K562 (cell line): ENCODE results near the gene GGA3. TPM values are rescaled to one million over a fixed set of nuclear protein-coding genes. Genes with fewer than 3 reads are reported as not detected.
A peak's percentile ranks its signal among the peaks of the same experiment; 100 is the strongest.

ENCODE experiments used
- ARID4B ChIP-seq: sonication (generic); formaldehyde crosslinking; IDR thresholded peaks from 2 replicates; pipeline ENCODE4 v1.8.0; 2022; ENCODE audit warnings: mild to moderate bottlenecking, missing genetic modification reagents
- BRD4 ChIP-seq: fragments of 200-600 bp; sonication (generic); IDR thresholded peaks from 2 replicates; pipeline ENCODE4 v1.6.1; 2017; ENCODE audit warnings: inconsistent platforms
- CTCFL ChIP-seq: IDR thresholded peaks from 2 replicates; pipeline ENCODE4 v1.6.1; 2011; ENCODE audit warnings: borderline replicate concordance, low read depth, mild to moderate bottlenecking, moderate library complexity, low read length; ENCODE audit not compliant: insufficient read depth, poor library complexity, severe bottlenecking
- ESRRA ChIP-seq: fragments of 450-650 bp; IDR thresholded peaks from 2 replicates; pipeline ENCODE4 v1.6.1; 2014; ENCODE audit warnings: low read depth, mild to moderate bottlenecking, moderate library complexity, borderline replicate concordance
- ETV1 ChIP-seq: fragments of 450-650 bp; conservative IDR thresholded peaks from 2 replicates; pipeline ENCODE4 v1.6.1; 2016; ENCODE audit warnings: missing genetic modification characterization, control low read depth, low read depth, missing compliant biosample characterization
- FOXP1 ChIP-seq: sonication (generic); formaldehyde crosslinking; IDR thresholded peaks from 2 replicates; pipeline ENCODE4 v1.8.0; 2022; ENCODE audit warnings: mild to moderate bottlenecking, missing genetic modification reagents
- IRF2 ChIP-seq: sonication (generic); formaldehyde crosslinking; IDR thresholded peaks from 2 replicates; pipeline ENCODE4 v1.8.1; 2022; ENCODE audit warnings: mild to moderate bottlenecking, missing genetic modification reagents
- MBD1 ChIP-seq: fragments of 250-450 bp; sonication (Bioruptor Pico); IDR thresholded peaks from 2 replicates; pipeline ENCODE4 v1.8.0; 2022; ENCODE audit warnings: inconsistent platforms
- MCM5 ChIP-seq: fragments of 450-650 bp; IDR thresholded peaks from 2 replicates; pipeline ENCODE4 v1.6.1; 2016; ENCODE audit warnings: low read depth
- NFYB ChIP-seq: IDR thresholded peaks from 2 replicates; pipeline ENCODE4 v1.6.1; 2011; ENCODE audit warnings: mild to moderate bottlenecking, moderate library complexity; ENCODE audit not compliant: insufficient read length; ENCODE audit errors: extremely low read depth
- POLR2G ChIP-seq: fragments of 200-400 bp; formaldehyde crosslinking; IDR thresholded peaks from 2 replicates; pipeline ENCODE4 v1.6.1; 2017; ENCODE audit warnings: low read depth, mild to moderate bottlenecking, antibody characterized with exemption, low read length, moderate library complexity
- RHOXF2B ChIP-seq: fragments of 250-450 bp; sonication (Bioruptor Pico); conservative IDR thresholded peaks from 2 replicates; pipeline ENCODE4 v1.5.1; 2021
- SMARCA5 ChIP-seq: fragments of 450-650 bp; IDR thresholded peaks from 2 replicates; pipeline ENCODE4 v1.6.1; 2016
- SNRNP70 ChIP-seq: fragments of 200-400 bp; formaldehyde crosslinking; optimal IDR thresholded peaks from 2 replicates; pipeline ENCODE3; 2017; ENCODE audit warnings: low read depth, low read length
- ZBED1 ChIP-seq: IDR thresholded peaks from 2 replicates; pipeline ENCODE4 v1.6.1; 2014
- ZC3H11A ChIP-seq: IDR thresholded peaks from 2 replicates; pipeline ENCODE4 v1.6.1; 2012; ENCODE audit warnings: low read depth, low read length, improper control_type of control experiment
- ZFP1 ChIP-seq: fragments of 450-650 bp; formaldehyde crosslinking; IDR thresholded peaks from 2 replicates; pipeline ENCODE4 v1.4.0; 2020; ENCODE audit warnings: mild to moderate bottlenecking, mixed read lengths
- ZNF165 ChIP-seq: fragments of 250-450 bp; sonication (Bioruptor Pico); IDR thresholded peaks from 2 replicates; pipeline ENCODE4 v1.4.0; 2020; ENCODE audit warnings: borderline replicate concordance
- ZNF347 ChIP-seq: fragments of 450-650 bp; formaldehyde crosslinking; IDR thresholded peaks from 2 replicates; pipeline ENCODE4 v1.4.0; 2020; ENCODE audit warnings: low read depth, mild to moderate bottlenecking, moderate library complexity
- ZNF449 ChIP-seq: fragments of 250-450 bp; sonication (Bioruptor Pico); IDR thresholded peaks from 2 replicates; pipeline ENCODE4 v1.8.0; 2022; ENCODE audit warnings: moderate library complexity, mild to moderate bottlenecking, inconsistent platforms
- polyA plus RNA-seq, 8 experiments: library from polyadenylated mRNA; depleted of rRNA in 4 of 8; stranded (reverse) in 5 of 8; unstranded in 3 of 8; fragments of >200 nt; fragmentation: Nextera tagmentation in 2 of 8; fragmentation: Illumina TruSeq in 1 of 8; extraction: Ambion mirVana in 2 of 8; extraction: Trizol in 1 of 8; gene quantifications; 2 replicates each; pipeline versions ENCODE4 v1.2.1 to v1.2.3, GENCODE V29; 2011 to 2014; ENCODE audit warnings: inconsistent platforms in 1 of 8, missing spikeins in 1 of 8
- total RNA-seq, 7 experiments: library from RNA; depleted of rRNA in 6 of 7; stranded (reverse); fragments of >200 nt in 6 of 7; fragmentation: Illumina TruSeq in 2 of 7; extraction: Trizol in 2 of 7; gene quantifications; 2 replicates each; pipeline versions ENCODE4 v1.2.1 to v1.2.3, GENCODE V29; 2011 to 2021; ENCODE audit warnings: low replicate concordance in 1 of 7

Gene GGA3
- total and polyA plus RNA-seq, 9 of the 15 experiments (the other 6 are each of a cell fraction or from before 2014, with no cell fraction given): 5.7 to 64.9 (median 25.4) TPM

GRCh38 chr17:75238684-75239191 lies 22.7 kb downstream of the GGA3 start (continued):
- TF ChIP-seq NFYB (no peak), SNRNP70 (no peak), RHOXF2B (CRISPR knock-in tag) (no peak), ETV1 (no peak), ZNF449 (CRISPR knock-in tag) (no peak), POLR2G (peak; percentile 54), ARID4B (CRISPR knock-in tag) (no peak), ZC3H11A (no peak), ZBED1 (0 out of 2 replicates have a peak, but pooled peaks have one; percentile 26), MBD1 (CRISPR knock-in tag) (no peak), ZNF165 (no peak), SMARCA5 (no peak), ESRRA (no peak), ZNF347 (no peak), IRF2 (CRISPR knock-in tag) (no peak), BRD4 (no peak), MCM5 (no peak), FOXP1 (CRISPR knock-in tag) (no peak), ZFP1 (CRISPR knock-in tag) (no peak), CTCFL (no peak)
